ENCODE results near the gene ACTG2. TPM values are rescaled to one million over a fixed set of nuclear protein-coding genes. Genes with fewer than 3 reads are reported as not detected.
"Not testable (repeated sequence)": the region's sequence is repeated elsewhere in the genome, so short reads cannot be mapped to it uniquely, and the experiment has no call there.

Gene ACTG2
- total RNA-seq, 1 donor = 59.6 TPM

DNA sequence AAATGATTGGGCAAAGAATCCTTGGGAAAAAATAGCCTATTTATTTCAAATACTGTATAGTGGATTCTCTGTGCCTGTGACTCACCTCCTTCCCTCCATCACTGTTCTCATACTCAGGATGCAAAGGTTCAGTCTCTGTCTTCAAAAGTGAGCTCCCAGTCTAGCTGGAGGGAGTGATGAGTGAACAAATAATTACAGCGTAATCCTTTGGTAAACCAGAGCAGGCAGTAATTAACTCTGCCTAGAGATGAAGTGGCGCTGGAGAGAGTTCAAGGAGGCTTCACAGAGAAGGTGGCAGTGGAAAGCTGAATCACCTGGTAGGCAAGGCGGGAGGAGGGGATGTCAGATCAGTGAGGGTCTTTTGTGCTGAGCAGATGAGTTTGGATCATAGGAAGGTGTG, 40.4 kb downstream of the ACTG2 start:
- DNase-seq (ENCODE audit: low read depth) = no peak
- H3K4me3 ChIP-seq (ENCODE audit: low read depth, low read length) = no peak overlapping the region
- TF ChIP-seq, protein P1, sequence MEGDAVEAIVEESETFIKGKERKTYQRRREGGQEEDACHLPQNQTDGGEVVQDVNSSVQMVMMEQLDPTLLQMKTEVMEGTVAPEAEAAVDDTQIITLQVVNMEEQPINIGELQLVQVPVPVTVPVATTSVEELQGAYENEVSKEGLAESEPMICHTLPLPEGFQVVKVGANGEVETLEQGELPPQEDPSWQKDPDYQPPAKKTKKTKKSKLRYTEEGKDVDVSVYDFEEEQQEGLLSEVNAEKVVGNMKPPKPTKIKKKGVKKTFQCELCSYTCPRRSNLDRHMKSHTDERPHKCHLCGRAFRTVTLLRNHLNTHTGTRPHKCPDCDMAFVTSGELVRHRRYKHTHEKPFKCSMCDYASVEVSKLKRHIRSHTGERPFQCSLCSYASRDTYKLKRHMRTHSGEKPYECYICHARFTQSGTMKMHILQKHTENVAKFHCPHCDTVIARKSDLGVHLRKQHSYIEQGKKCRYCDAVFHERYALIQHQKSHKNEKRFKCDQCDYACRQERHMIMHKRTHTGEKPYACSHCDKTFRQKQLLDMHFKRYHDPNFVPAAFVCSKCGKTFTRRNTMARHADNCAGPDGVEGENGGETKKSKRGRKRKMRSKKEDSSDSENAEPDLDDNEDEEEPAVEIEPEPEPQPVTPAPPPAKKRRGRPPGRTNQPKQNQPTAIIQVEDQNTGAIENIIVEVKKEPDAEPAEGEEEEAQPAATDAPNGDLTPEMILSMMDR (IDR thresholded peaks at IDR 0.05; ENCODE audit: insufficient read depth, low read depth, low read length) = no peak

DNA sequence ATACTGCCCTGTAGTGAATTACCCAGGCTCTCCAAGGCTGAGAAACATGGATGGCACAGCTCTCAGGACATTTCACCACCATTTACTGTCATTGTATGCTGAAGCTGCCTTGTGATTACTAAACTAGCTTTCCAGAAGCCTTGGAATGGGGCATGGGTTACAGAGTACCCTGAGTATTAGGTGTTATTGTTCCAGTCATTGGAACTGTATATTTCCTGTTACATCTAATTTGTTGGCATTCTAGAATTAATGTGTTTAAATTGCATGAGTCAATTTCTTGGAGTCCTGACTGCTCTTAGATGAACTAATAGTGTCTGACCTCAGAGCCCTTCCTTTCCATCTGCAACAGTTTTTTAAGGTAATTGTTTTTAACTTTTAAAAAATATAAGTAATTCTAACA, 42.8 kb downstream of the ACTG2 start:
- no peak overlapping the region for H3K4me3 ChIP-seq (ENCODE audit: low read depth, low read length)
- TF ChIP-seq, protein P1 (IDR thresholded peaks at IDR 0.05; ENCODE audit: insufficient read depth, low read depth, low read length) = no peak
- DNase-seq (ENCODE audit: low read depth) = no peak

DNA sequence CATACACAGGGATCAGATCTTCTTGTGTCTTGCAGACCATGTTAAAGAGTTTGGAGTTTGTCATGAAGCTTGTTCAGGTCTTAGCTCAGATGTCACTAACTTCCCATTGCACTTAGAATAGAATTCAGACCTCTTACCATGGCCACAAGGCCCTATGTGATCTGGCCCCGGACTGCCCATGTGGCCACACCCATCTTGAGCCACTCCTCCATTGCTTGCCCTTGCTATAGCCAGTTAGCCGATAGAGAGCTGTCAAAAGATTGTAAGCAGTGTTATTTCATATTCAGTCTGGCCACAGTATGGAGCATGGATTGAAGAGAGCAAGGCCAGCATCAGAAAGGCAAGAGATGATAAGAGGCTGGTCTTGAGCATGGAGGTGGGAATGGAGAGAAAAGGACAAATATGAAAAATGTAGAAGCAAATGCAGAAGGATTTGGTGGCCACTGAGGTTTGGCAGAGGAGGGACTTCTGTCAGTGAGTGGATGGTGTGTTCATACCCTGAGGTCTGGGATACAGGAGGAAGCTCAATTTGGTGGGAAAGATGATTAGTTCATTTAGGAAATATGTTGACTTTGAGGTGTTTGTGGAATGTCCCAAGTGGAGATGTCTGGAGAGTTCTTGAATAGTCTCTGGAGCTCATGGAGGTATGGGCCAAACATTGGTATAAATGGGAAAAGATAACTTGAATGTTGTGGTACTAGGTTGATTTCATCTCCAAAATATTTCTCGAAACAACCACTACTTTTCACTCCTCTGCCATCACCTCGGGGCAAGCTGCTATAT, 44.5 kb downstream of the ACTG2 start:
- TF ChIP-seq, protein P1 (IDR thresholded peaks at IDR 0.05; ENCODE audit: insufficient read depth, low read depth, low read length) = no peak
- DNase-seq (ENCODE audit: low read depth) = no peak

DNA sequence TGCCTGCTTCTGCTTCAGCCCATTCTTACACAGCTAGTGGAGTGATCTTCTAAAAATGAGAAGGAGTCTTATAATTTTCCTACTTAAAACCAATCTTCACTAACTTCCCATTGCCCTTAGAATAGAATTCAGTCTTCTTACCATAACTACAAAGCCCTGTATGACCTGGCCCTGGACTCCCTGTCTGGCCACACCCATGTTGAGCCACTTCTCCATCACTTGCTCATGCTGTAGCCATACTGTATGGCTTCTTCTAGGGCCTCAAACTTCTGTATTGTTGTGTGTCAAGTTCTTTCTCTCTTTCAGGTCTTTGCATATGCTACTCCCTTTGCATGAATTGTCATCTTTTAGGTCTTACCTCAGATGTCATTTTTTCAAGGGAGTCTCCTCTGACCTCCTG, 45.1 kb downstream of the ACTG2 start:
- DNase-seq (ENCODE audit: low read depth) = no peak
- H3K4me3 ChIP-seq (ENCODE audit: low read depth, low read length) = no peak overlapping the region
- TF ChIP-seq, protein P1 (IDR thresholded peaks at IDR 0.05; ENCODE audit: insufficient read depth, low read depth, low read length) = no peak

More for the DNA sequence above, 44.5 kb downstream of the ACTG2 start:
- no peak overlapping the region for H3K4me3 ChIP-seq (ENCODE audit: low read depth, low read length)

DNA sequence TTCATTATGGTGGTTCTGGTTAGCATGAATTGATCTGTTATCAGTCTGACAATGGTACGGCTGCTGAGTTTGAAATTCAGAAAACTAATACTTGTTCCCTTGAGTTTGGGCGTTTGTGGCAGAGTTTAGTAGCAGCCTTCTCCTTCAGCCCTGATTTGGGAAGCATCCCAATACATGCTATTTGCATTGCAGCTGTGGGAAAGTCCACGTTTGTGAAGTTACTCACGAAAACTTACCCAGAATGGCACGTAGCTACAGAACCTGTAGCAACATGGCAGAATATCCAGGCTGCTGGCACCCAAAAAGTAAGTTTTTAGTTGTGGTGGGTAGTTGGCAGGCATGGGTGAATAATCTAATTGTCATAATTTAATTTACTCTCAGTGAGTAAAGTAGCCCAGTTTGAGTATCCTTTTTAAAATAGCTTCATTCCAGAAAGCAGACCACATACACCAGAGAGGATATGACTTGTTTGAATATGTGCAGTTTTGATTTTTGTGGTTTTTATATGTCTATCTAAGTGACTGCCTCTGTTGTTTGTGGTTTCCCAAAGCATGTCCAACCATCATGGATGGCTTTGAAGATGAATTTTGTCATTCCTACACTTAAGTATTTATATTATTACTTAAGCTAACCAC, 46.0 kb downstream of the ACTG2 start:
- no peak overlapping the region for H3K4me3 ChIP-seq (ENCODE audit: low read depth, low read length)
- DNase-seq (ENCODE audit: low read depth) = peak; percentile 37
- TF ChIP-seq, protein P1 (IDR thresholded peaks at IDR 0.05; ENCODE audit: insufficient read depth, low read depth, low read length) = no peak

DNA sequence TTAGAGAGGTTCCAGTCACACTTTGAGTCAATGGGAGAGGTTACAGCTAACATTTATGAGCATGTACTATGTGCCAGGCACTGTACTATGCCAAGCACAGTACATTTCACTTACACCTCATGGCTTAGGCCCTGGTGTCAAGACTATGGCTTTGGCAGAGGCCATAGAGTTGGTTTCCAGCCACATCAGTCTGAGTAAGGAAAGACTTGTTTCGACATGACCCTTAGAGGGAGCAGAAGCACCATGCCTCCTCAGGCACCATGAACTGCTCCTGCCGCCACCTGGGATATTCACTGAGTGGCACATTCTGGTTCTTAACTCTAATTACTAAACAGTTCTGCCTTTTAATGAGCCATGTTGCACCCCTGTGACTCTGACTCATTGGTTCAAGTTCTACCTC, 46.6 kb downstream of the ACTG2 start:
- TF ChIP-seq, protein P1 (IDR thresholded peaks at IDR 0.05; ENCODE audit: insufficient read depth, low read depth, low read length) = no peak
- DNase-seq (ENCODE audit: low read depth) = peak; percentile 30
- H3K4me3 ChIP-seq (ENCODE audit: low read depth, low read length) = no peak overlapping the region

DNA sequence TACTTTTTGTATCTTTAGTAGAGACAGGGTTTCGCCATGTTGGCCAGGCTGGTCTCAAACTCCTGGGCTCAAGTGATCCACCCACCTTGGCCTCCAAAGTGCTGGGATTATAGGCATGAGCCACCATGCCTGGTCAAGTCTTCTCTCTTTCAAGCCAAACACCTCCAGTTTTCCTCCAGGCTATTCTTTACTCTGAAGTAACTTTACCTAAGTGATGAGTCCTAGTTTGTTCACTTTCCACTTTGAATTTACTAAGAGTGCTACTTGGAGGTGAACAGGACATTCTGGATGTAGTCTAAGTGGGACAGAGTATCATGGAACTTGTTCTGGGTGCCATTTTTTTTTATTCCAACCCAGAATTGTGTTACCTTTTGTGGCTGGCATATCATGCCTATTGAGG, 47.3 kb downstream of the ACTG2 start:
- not testable (repeated sequence) for H3K4me3 ChIP-seq (ENCODE audit: low read depth, low read length); DNase-seq (ENCODE audit: low read depth)

Measured in fibroblast of villous mesenchyme (primary cell).